ENCODE measurements around the gene MPEG1.

Gene MPEG1

GRCh38 chr11:59224351-59224928, 11.7 kb upstream of the MPEG1 start:
- no peak for TF ChIP-seq POLR2A (IDR thresholded peaks at IDR 0.05; ENCODE audit: low read depth, low read length)
- FAIRE-seq = no peak
- DNase-seq (ENCODE audit: insufficient read length, low spot score) = no peak

- FAIRE-seq = no peak
- no peak for TF ChIP-seq POLR2A (IDR thresholded peaks at IDR 0.05; ENCODE audit: low read depth, low read length)
- DNase-seq (ENCODE audit: insufficient read length, low spot score) = no peak
Measured at GRCh38 chr11:59223611-59224010, 10.9 kb upstream of the MPEG1 start.

- DNase-seq (ENCODE audit: insufficient read length, low spot score) (no peak), FAIRE-seq (no peak)
- no peak for TF ChIP-seq POLR2A (IDR thresholded peaks at IDR 0.05; ENCODE audit: low read depth, low read length)
Measured at GRCh38 chr11:59223177-59223576, 10.4 kb upstream of the MPEG1 start.

GRCh38 chr11:59222464-59223060, 9.8 kb upstream of the MPEG1 start:
- DNase-seq (ENCODE audit: insufficient read length, low spot score) (no peak), FAIRE-seq (no peak)
- TF ChIP-seq POLR2A (IDR thresholded peaks at IDR 0.05; ENCODE audit: low read depth, low read length) = no peak

- DNase-seq (ENCODE audit: insufficient read length, low spot score) (no peak), FAIRE-seq (no peak)
- no peak for TF ChIP-seq POLR2A (IDR thresholded peaks at IDR 0.05; ENCODE audit: low read depth, low read length)
Measured at GRCh38 chr11:59221441-59221840, 8.7 kb upstream of the MPEG1 start.

GRCh38 chr11:59219836-59220235, 7.1 kb upstream of the MPEG1 start:
- DNase-seq (ENCODE audit: insufficient read length, low spot score) (no peak), FAIRE-seq (no peak)
- TF ChIP-seq POLR2A (IDR thresholded peaks at IDR 0.05; ENCODE audit: low read depth, low read length) = no peak

GRCh38 chr11:59218893-59219292, 6.2 kb upstream of the MPEG1 start:
- DNase-seq (ENCODE audit: insufficient read length, low spot score) (no peak), FAIRE-seq (no peak)
- no peak for TF ChIP-seq POLR2A (IDR thresholded peaks at IDR 0.05; ENCODE audit: low read depth, low read length)

- no peak for DNase-seq (ENCODE audit: insufficient read length, low spot score)
- no peak for FAIRE-seq
Measured at GRCh38 chr11:59218319-59218718, 5.6 kb upstream of the MPEG1 start.

GRCh38 chr11:59216641-59217564, 4.2 kb upstream of the MPEG1 start:
- no peak for TF ChIP-seq POLR2A (IDR thresholded peaks at IDR 0.05; ENCODE audit: low read depth, low read length)
- FAIRE-seq = no peak
- no peak for DNase-seq (ENCODE audit: insufficient read length, low spot score)

More at GRCh38 chr11:59218319-59218718, 5.6 kb upstream of the MPEG1 start:
- TF ChIP-seq POLR2A (IDR thresholded peaks at IDR 0.05; ENCODE audit: low read depth, low read length) = no peak

- DNase-seq (ENCODE audit: insufficient read length, low spot score) (no peak), FAIRE-seq (no peak)
- TF ChIP-seq POLR2A (IDR thresholded peaks at IDR 0.05; ENCODE audit: low read depth, low read length) = no peak
Measured at GRCh38 chr11:59214141-59214893, 1.6 kb upstream of the MPEG1 start.

- no peak for FAIRE-seq
Measured at GRCh38 chr11:59212222-59212621, 505 bp downstream of the MPEG1 start.

GRCh38 chr11:59208956-59209355, 3.8 kb downstream of the MPEG1 start:
- no peak for FAIRE-seq

More at GRCh38 chr11:59212222-59212621, 505 bp downstream of the MPEG1 start:
- DNase-seq (ENCODE audit: insufficient read length, low spot score) = no peak
- no peak for TF ChIP-seq POLR2A (IDR thresholded peaks at IDR 0.05; ENCODE audit: low read depth, low read length)

GRCh38 chr11:59207988-59208451, 4.7 kb downstream of the MPEG1 start:
- TF ChIP-seq POLR2A (IDR thresholded peaks at IDR 0.05; ENCODE audit: low read depth, low read length) = no peak
- no peak for FAIRE-seq

More at GRCh38 chr11:59208956-59209355, 3.8 kb downstream of the MPEG1 start:
- no peak for TF ChIP-seq POLR2A (IDR thresholded peaks at IDR 0.05; ENCODE audit: low read depth, low read length)
- DNase-seq (ENCODE audit: insufficient read length, low spot score) = no peak

GRCh38 chr11:59206635-59207034, 6.1 kb downstream of the MPEG1 start:
- no peak for FAIRE-seq
- DNase-seq (ENCODE audit: insufficient read length, low spot score) = peak; percentile 18
- TF ChIP-seq POLR2A (IDR thresholded peaks at IDR 0.05; ENCODE audit: low read depth, low read length) = no peak

More at GRCh38 chr11:59207988-59208451, 4.7 kb downstream of the MPEG1 start:
- DNase-seq (ENCODE audit: insufficient read length, low spot score) = peak; percentile 15

Measured in H54 (cell line).